Amniotic stem cell (primary cell): ENCODE data around the gene RAB3A.
"Not testable (repeated sequence)": the region's sequence is repeated elsewhere in the genome, so short reads cannot be mapped to it uniquely, and the experiment has no call there.

Experiments used
- DNase-seq: peaks from one replicate; lab custom pipeline; 2025; lab: John Stamatoyannopoulos, UW

The RAB3A gene

DNA sequence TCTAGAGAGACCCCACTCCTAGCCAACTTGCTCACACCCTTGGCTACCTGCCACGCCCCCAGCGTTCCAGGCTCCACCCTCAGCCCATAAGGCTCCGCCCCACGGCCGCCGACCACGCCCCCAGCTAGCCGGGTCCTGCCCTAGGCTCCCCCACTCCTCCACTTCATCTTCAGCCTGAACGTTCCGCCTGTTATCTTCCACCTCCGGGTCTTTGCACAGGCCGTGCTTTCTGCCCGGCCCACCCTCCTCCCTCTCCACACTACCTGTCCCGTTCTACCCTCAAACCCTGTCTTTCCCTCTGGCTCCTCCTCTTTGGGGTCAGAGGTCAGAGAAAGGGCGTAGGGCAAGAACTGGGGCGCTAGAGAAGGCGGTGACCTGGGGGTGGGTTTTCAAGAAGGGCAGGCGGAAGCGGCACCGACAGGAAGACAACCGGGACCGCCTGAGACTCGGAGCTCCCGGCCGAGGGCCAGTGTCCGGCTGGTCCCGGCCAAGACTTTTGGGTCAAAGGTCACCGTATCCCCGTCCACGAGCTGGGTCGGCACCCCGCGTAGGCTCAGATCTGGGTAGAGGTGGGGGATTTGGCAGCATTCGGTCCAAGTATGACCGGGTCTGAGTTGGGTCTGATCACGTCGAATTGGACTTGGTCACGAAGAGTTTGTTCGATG, 20.1 kb upstream of the RAB3A start:
- DNase-seq: no peak

DNA sequence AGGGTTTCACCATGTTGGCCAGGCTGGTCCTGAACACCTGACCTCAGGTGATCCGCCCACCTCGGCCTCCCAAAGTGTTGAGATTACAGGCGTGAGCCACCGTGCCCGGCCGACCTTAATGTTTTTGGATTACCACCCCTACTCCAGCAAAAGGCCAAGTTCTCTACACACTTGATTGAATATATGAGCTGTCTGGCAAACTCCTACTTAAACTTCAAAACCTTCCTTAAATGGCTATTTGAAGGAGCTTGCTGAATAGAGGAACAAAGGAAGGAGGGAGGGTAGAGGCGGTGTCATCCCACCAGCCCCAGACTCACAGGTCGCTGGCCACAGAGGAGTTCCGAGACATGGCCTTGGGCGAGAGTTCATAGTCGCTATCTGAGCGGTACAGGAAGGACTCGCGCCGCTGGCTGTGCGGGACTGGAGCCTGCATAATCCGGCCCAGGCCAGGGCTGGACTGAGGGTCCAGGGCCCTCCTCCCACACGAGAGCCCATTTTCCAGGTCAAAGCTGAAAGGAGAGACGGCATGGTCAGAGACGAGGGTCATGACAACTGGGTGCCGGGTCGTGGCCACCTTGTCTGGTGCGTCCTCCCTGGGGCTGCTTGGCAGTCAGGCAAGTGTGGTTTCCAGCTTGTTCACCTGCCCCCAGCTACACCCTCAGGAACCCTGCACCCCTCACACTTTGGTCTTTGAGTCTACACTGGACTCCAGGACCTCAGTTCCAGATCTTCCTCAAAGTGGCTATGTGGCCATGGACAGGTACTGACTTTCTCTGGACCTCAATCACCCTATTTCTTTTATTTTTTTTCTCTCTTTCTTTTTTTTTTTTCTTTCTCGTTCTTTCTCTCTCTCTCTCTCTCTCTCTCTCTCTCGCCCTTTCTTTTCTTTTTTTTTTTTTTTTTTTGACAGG, 18.2 kb upstream of the RAB3A start:
- no peak for DNase-seq

DNA sequence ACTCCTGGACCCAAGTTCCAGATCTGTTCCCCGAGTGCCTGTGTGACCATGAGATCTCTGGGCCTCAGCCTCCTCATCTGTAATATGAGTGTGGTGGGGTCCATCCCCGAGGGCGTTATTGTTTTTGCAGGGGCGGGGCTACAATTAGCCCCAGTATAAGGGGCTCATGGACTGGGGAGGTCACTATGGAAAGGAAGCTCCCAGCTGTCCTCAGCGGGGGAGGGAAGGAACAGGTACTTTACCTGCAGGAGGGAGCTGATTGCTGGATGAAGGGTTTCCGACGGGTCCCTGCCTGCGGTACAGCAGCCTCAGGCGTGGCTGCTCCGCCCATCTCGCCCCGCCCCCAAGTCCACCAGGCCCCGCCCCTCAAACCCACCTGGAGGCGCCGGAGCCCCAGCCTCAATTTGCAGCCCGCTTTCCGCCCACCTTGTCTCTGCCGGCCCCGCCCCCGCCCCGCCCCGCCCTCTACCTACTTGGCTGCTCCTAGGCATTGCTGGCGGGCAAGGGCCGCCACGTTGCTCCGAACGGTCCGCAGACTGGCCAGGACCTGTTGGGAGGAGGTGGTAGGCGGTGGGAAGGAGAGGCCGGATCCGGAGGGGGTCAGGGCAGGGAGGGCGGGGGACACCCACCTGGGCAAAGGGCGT, 16.9 kb upstream of the RAB3A start:
- DNase-seq: no peak

DNA sequence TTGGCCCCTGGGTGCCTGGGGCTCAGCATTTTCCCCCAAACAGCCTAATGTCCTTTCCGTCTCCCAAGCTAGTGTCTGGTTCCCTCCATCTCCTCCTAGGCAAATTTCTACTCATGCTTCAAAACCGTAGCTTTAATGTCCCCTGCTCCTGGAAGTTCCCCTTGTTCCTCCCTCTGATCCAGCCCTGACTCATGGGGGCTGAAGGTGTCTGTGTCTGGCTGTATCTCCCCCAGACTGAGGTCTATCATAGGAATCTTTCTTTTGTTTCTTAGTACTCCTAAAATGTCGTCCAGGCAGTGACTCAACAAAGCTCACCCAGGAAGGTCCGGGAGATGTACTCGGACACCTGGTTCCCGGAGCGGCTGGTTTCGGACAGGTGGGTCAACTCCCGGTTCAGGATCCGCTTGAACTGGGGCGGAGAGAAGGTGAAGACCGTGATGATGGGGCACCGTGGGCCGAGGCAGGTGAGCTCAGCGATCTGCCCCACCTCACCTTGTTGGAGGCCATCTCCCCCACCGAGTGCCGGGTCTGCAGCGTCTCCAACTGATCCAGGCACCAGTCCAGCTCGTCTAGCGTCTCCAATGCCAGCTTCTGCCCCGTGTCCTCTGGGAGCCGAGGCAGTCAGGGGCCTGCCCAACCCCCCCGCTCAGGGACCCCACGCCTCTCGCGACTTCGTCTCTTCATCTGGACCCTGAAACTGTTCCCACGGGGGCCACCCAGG, 16.2 kb upstream of the RAB3A start:
- no peak for DNase-seq

DNA sequence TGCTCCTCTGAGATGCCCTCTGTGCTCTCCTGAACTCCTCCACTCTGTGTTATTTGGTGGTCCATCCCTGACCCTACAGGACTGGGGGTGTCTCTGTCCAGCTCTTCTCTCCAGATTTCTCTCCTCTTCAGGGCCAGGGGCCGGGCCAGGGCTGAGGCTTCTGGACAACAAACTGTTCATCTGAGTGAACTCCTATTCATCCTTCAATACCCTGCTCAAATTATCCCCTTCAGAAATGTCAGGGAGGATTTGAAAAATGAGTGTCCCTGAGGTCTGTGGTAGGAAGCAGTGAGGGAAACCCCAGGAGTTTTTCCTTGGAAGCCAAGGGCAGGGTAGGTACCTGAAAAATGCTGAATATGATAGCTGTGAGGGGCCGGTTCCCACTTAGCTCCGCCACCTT, 14.8 kb upstream of the RAB3A start:
- DNase-seq: no peak

DNA sequence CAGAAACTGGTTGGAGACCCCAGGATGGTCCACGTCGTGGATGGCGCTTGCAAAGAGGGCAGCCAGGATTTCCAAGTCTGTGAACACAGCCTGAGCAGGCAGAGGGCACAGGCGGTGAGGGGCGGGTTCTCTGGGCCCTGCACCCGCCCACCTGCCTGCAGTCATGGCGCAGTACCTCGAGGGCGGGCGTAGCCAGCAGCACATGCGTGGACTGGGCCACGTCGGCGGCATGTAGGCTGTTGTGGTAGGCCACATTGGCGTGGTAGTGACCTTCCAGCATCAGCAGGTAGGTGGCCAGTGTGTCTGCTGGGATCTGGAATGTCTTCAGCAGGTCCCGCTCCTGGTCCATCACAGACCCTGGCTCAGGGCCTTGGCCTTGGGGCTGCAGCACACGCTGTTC, 14.3 kb upstream of the RAB3A start:
- no peak for DNase-seq

DNA sequence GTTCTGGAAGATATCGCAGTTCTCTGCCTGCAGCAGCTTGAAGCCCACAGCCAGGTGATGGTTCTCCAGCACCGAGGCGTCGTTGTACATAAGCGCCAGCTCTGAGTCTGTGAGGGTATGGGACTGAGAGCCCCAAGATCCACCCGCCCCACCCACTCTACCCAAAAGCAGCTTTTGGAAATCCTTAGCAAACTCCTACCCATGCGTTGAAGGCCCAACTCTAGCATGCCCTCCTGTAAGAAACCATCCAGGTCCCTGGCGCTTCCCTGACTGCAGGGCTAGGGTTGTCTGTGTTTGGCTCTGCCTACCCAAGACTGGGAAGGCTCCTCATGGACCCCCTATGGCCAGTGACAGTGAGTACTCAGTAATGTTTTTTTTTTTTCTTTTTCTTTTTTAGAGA, 12.9 kb upstream of the RAB3A start:
- no peak for DNase-seq

DNA sequence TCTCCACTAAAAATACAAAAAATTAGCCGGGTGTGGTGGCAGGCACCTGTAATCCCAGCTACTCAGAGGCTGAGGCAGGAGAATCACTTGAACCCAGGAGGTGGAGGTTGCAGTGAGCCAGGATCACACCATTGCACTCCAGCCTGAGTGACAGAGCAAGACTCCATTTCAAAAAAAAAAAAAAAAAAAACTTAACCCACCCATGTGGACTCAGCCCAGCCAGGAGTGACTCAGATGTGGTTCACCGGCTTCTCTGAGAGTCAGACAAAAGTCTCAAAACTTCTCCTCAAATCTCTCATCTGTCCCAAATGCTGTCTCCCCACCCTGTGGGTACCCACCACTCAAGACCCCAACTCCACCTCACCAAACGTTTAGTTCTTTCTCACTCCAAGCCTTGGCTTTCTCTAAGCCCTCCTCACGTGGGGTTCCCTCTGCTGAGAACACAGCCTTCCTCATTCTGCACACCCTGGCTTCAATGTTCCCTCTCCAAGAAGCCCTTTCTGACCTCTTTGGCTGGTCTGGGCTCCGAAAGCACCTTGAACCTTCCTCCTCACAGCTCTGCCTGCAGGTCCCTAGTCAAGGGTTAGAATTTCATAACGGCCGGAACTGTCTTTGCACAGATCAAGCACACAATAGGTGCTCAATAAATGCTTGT, 11.1 kb upstream of the RAB3A start:
- DNase-seq: no peak

DNA sequence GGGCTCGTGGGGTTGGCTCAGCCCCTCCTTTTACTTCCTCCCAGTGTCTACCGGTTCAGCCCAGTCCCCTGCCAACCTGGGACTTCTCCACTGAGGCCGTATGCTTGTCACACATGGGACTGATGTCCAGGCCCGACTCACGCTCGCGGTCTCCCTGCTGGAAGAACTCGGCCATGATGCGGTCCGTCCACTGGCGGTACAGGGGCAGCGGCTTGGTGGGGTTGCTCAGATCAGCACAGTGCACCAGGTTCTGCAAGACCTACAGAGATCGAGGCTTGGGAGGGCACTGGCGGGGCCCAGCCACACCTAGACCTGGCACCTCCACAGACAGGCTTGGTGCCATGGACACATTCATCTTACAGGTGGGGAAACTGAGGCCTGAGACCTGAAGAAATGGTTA, 7.8 kb upstream of the RAB3A start:
- no peak for DNase-seq

DNA sequence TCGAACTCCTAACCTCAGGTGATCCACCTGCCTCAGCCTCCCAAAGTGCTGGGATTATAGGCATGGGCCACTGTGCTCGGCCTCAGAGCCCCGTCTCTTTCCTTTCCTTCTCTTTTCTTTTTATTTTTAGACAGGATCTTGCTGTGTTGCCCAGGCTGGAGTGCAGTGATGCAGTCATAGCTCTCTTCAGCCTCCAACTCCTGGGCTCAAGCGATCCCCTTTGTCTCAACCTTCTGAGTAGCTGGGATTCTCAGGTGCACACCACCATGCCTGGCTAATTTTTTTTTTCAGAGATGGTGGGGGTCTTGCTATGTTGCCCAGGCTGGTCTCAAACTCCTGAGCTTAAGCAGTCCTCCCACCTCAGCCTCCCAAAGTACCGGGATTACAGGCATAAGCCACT, 6.1 kb upstream of the RAB3A start:
- DNase-seq: not testable (repeated sequence)

DNA sequence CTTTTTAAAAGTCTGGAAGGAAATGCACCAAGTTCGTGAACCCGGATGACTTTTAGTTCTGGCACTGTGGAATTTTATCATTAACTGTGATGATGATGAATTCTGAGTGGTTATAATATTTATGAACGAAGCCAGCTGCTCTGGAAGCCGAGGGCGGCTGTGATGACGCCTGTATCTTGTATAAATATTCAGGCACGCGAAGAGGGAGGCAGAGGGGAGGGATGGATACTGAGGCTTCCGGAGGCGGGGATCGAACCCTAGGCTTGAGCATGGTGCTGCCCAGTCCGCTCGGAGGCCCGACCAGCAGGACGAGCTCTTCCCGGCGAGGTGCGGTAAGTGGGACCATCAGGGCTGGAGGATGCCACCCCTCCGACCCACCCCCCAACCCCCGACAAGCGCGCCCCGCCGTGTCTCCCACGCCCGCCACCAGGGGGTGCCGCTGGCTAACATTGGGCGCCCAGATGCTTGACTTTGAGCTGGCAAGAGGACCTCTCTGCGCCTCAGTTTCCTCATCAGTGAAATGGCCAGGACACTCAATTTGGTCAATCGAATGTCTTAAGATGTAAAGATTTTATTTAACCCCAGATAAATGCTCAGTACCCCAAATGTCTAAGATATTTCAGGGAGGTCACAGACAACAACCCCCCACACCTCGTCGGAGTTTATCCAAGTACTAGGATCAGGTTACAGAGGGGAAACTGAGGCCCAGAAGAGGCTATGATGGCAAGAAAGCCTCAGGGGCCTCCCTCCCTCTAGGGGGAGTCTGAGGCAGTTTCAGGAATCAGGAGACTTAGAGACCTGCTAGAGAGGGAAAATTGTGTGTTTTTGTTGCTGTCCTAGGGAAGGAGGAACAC, 4.5 kb upstream of the RAB3A start:
- peak; percentile 32 for DNase-seq

DNA sequence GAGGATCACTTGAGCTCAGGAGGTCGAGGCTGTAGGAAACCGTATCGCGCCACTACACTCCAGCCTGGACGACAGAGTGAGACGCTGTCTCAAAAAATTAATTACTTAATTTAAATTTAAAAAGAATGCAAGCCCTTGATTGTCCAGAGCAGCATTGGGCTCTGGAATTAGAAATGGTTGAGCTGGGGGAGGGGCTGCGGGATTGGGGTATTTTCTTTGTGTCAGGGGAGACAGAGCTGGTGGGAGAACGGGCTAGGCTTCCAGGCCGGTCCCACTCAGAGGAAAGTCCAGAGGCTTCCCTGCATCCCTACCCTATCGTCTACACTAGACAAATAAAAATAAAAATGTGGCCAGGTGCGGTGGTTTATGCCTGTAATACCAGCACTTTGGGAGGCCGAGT, 2.2 kb upstream of the RAB3A start:
- no peak for DNase-seq

DNA sequence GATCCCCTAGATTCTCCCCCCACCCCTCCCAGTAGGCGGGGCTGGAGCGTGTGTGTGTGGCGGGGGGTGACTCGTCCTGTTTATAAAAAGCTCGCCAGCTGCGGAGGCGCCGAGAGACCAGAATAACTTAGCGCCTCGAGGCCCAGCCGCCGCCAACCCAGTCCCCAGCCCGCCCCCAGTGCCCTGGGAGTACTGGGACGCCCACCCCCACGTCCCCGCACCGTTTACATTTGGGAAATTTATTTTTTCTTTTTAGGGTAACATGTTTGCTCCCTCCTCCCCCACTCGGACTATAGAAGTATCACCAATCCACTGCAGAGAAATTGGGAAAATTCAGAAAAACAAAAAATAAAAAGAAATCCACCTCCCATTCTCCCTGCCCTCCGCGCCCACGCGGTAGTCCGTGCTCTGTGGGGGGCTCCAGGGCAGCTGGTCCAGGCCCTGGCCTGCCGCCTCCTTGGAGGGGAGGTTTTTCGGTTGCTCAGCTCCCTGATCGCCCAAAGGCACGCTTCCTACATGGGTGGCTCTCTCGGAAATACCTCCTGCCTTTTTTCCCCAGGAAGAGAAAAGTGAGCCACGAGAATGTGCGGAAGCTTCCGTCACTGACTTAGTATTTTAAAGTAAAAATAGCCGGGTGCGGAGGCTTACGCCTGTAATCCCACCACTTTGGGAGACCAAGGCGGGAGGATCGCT, 1.5 kb upstream of the RAB3A start:
- DNase-seq: peak; percentile 75

DNA sequence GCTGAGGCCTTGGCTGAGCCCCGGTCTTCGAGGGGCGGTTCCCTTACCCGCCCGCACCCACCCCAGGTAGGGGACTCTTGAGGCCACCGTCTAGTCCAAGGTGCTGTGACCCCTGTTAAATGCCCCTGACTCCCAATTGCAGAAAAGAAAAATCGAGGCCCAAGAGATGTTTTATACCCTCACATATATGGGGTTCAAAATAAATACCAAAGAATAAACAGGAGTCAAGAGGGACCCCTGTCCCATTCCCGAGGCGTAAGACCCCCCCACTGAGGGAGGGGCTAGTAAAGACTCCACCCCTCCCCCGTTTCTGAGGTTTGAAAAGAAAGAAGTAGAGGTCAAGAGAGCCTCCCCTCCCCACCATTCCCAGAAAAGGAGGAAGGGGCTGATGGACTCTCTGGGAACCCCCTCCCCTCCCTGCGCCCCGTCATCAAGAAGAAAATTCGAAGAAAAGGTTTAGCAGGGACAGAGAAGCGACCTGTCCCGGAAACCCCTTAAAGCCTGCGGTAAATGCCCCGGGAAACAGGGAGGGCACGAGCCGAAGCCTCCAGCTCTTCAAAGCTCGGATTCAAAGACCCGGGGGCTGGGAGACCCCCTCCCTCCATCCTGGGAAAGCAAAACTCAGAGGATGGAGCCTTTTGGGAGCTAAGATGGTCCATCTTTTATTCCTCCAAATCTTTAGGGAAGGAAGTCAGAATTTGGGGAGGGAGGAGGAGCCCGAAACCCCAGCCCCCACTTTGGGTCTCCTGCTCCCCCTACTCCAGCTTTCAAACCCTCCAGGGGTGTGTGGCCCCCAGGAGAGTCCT, 755 bp upstream of the RAB3A start:
- DNase-seq: no peak

DNA sequence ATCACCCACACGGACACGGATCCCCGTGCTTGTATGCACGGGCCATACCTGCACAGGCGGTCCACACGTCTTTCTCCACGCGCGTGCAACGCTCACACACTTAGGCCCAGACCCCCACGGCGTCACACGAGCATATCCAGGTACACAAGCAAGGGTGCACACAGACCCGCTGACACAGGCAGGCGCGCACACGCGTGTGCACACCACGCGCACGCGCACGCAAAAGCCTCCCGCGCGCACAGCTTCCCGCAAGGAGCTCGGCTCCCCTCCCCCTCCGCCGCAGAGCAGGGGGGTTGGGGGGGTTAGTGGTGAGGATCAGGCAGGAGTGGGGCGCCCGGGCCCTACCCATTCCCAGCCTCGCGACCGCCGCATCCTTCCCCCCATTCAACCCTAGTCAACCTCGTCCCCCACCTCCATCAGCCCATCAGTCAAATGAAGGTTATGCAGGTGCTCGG, 407 bp downstream of the RAB3A start:
- no peak for DNase-seq

DNA sequence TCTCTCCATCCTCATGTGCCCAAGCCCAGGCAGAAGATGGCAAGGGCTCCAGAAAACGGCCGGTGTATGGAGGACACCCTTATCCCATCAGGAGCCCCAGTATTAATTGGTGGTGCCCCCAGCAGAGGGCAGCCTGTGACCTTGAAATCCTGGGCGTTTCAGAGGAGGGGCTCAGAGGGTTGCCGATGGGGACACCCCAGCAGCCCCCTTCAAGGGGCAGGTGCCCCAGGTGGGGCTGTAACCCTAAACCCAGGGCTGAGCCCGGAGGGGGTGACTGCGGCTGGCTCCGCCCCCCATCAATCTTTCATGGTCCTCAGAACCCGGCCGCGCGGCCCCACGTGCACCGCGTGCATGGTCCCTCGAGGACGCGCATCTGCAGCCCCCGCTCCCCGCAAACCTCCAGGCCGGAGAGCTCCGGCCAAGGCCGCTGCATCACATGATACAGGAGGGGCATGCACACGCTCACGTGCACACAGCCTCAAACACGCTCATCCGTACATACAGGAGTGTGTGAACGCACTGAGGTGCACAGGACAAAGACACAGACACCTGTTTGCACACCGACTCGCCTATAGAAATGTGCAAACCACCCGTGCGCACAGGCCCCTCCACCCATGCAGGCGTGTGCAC, 949 bp downstream of the RAB3A start:
- no peak for DNase-seq

DNA sequence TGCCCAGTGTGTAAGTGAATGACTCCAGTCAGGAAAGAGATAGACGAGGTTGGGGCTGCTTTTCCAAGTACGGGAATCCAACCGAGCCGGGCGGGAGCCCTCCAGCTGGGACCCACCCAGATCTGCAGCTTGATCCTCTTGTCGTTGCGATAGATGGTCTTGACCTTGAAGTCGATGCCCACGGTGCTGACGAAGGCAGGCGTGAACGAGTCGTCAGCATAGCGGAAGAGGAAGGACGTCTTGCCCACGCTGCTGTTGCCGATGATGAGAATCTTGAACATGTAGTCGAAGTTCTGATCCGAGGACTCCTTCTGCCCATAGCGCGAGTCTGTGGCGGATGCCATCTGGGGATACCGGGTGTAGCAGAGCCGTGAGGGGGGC, 1.5 kb downstream of the RAB3A start:
- no peak for DNase-seq

DNA sequence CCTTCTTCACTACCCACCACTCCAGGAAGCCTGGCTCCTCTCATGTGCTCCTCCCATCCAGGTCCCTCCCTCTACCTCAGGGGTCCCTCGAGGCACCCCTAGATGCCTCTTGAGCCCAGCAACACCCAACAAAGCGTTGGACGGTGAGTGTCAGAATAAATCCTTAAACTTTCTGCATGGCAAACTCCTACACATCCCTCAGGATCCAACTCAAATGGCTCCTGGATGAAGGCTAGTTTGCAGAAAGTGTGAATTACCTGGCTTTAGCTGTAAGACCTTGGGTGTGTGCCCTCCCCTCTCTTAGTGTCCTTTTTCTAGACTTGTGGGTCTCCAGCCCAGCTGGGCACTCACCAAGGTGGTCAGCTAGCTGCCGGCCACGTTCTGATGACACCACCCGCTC, 5.5 kb downstream of the RAB3A start:
- DNase-seq: no peak

DNA sequence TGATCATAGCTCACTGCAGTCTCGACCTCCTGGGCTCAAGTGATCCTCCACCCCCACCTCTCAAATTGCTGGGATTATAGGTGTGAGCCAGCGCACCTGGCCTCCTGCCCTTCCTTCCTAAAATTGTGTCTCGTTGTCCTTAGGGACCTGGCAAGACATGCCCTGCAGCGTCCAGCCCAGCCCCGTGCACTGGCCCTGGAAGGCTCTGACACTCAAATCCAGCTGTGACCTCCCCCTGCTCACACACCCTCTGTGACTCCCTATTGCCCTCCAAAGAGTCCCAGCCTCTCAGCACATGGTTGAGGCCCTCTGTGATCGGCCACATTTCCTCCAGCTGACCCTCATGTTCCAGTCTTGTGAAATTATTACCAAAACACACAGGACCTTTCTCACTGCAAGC, 5.9 kb downstream of the RAB3A start:
- no peak for DNase-seq
